GM12892 (cell line): ENCODE results near the gene PHRF1.

Experiments
- POLR2A ChIP-seq: IDR thresholded peaks from 2 replicates; pipeline ENCODE4 v1.6.1; 2011; ENCODE audit warnings: low read depth, low read length, control low read depth
- POLR2AphosphoS5 ChIP-seq: IDR thresholded peaks from 2 replicates; pipeline ENCODE4 v1.6.1; 2011; ENCODE audit warnings: low read depth, low read length, control low read depth

DNA sequence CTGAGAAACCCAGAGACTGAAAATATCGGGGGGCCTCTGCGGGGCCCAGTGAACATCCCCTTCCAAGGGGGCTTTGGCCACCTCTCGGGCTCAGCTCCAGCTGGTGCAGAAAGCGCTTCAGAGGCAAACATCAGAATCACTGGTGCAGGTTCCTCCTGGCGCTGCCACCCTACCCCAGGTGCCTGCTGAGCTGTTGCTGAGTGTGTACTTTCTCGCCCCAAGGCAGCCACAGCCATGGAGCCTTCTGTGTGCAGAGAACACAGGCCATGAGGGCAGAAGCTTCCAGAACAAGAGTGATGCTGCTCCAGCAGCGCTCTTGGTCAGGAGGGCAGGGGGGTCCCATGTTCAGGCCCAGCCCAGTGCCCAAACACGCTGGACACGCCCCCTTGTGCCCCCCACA, 67.1 kb downstream of the PHRF1 start:
- no peak for TF ChIP-seq POLR2A
- no peak for TF ChIP-seq POLR2AphosphoS5
